NT2/D1 (cell line): ENCODE results near the gene UBR4.

Source experiments
- YY1 ChIP-seq: IDR thresholded peaks from 2 replicates; pipeline ENCODE4 v1.6.1; 2011; ENCODE audit not compliant: insufficient read length, insufficient read depth
- ZNF274 ChIP-seq: IDR thresholded peaks from 2 replicates; pipeline ENCODE4 v1.6.1; 2011; ENCODE audit warnings: mild to moderate bottlenecking, low read depth, low read length

GRCh38 chr1:19112891-19113696 is 97.0 kb downstream of the UBR4 start:
- no peak for TF ChIP-seq ZNF274
- TF ChIP-seq YY1 = no peak
